ENCODE data around the gene MPPED1.

Gene MPPED1

GRCh38 chr22:43412808-43413795, 1.3 kb downstream of the MPPED1 start:
- no peak for DNase-seq

GRCh38 chr22:43413826-43414225, 2.0 kb downstream of the MPPED1 start:
- DNase-seq = no peak

- no peak for DNase-seq
Measured at GRCh38 chr22:43415681-43416080, 3.9 kb downstream of the MPPED1 start.

- no peak for DNase-seq
Measured at GRCh38 chr22:43417555-43417954, 5.7 kb downstream of the MPPED1 start.

- DNase-seq = no peak
Measured at GRCh38 chr22:43418079-43418825, 6.4 kb downstream of the MPPED1 start.

- DNase-seq = no peak
Measured at GRCh38 chr22:43419371-43420080, 7.7 kb downstream of the MPPED1 start.

- DNase-seq = no peak
Measured at GRCh38 chr22:43421046-43421665, 9.3 kb downstream of the MPPED1 start.

GRCh38 chr22:43421914-43422615, 10.3 kb downstream of the MPPED1 start:
- no peak for DNase-seq

GRCh38 chr22:43423046-43423445, 11.2 kb downstream of the MPPED1 start:
- DNase-seq = no peak

GRCh38 chr22:43424201-43424600, 12.4 kb downstream of the MPPED1 start:
- no peak for DNase-seq

GRCh38 chr22:43424666-43425630, 13.1 kb downstream of the MPPED1 start:
- DNase-seq = no peak

- DNase-seq = no peak
Measured at GRCh38 chr22:43425976-43426785, 14.4 kb downstream of the MPPED1 start.

GRCh38 chr22:43426816-43427215, 15.0 kb downstream of the MPPED1 start:
- DNase-seq = no peak

GRCh38 chr22:43427296-43428004, 15.6 kb downstream of the MPPED1 start:
- no peak for DNase-seq

GRCh38 chr22:43428005-43428485, 16.2 kb downstream of the MPPED1 start:
- no peak for DNase-seq

- DNase-seq = no peak
Measured at GRCh38 chr22:43428521-43428920, 16.7 kb downstream of the MPPED1 start.

- no peak for DNase-seq
Measured at GRCh38 chr22:43429426-43429825, 17.6 kb downstream of the MPPED1 start.

- no peak for DNase-seq
Measured at GRCh38 chr22:43431808-43432554, 20.2 kb downstream of the MPPED1 start.

Measured in hematopoietic multipotent progenitor cell treated with erythropoietin and hydrocortisone succinate and interleukin-3 and kit ligand, for 4 days (in vitro differentiated cells).